Iris pigment epithelial cell (primary cell): Measurements from ENCODE around the gene GLE1.
"Not testable (repeated sequence)": the region's sequence is repeated elsewhere in the genome, so short reads cannot be mapped to it uniquely, and the experiment has no call there.

Experiments used
- DNase-seq: peaks from one replicate; pipeline ENCODE4 v3.0.0-alpha.2; 2011; ENCODE audit warnings: low read depth

The GLE1 gene

GRCh38 chr9:128552744-128553440 lies 48.4 kb downstream of the GLE1 start:
- peak; percentile 39 for DNase-seq

GRCh38 chr9:128553728-128554127 lies 49.2 kb downstream of the GLE1 start:
- peak; percentile 87 for DNase-seq

GRCh38 chr9:128554155-128554862 lies 49.8 kb downstream of the GLE1 start:
- peak; percentile 96 for DNase-seq

GRCh38 chr9:128555180-128555721 lies 50.7 kb downstream of the GLE1 start:
- DNase-seq: peak; percentile 84

- no peak for DNase-seq
Observed at GRCh38 chr9:128556276-128556675, 51.8 kb downstream of the GLE1 start.

- no peak for DNase-seq
Observed at GRCh38 chr9:128556926-128557634, 52.6 kb downstream of the GLE1 start.

- DNase-seq: peak; percentile 94
Observed at GRCh38 chr9:128558431-128559310, 54.2 kb downstream of the GLE1 start.

GRCh38 chr9:128565578-128565977 lies 61.1 kb downstream of the GLE1 start:
- no peak for DNase-seq

- DNase-seq: peak; percentile 55
Observed at GRCh38 chr9:128568470-128569078, 64.1 kb downstream of the GLE1 start.

- DNase-seq: peak; percentile 14
Observed at GRCh38 chr9:128575469-128575868, 71.0 kb downstream of the GLE1 start.

GRCh38 chr9:128575916-128576315 lies 71.4 kb downstream of the GLE1 start:
- no peak for DNase-seq

- DNase-seq: no peak
Observed at GRCh38 chr9:128577206-128577605, 72.7 kb downstream of the GLE1 start.

GRCh38 chr9:128579194-128579593 lies 74.7 kb downstream of the GLE1 start:
- no peak for DNase-seq

GRCh38 chr9:128580731-128581130 lies 76.2 kb downstream of the GLE1 start:
- no peak for DNase-seq

GRCh38 chr9:128585155-128585554 lies 80.6 kb downstream of the GLE1 start:
- not testable (repeated sequence) for DNase-seq

- peak; percentile 42 for DNase-seq
Observed at GRCh38 chr9:128586934-128587333, 82.4 kb downstream of the GLE1 start.

GRCh38 chr9:128587453-128587852 lies 82.9 kb downstream of the GLE1 start:
- DNase-seq: no peak

- no peak for DNase-seq
Observed at GRCh38 chr9:128588581-128589233, 84.2 kb downstream of the GLE1 start.
